MG63 (cell line): ENCODE results near the gene BRSK2. TPM values are rescaled to one million over a fixed set of nuclear protein-coding genes. Genes with fewer than 3 reads are reported as not detected.
A peak's percentile ranks its signal among the peaks of the same experiment; 100 is the strongest.

ENCODE experiments used
- DNase-seq: peaks from one replicate; pipeline ENCODE4 v3.0.0-alpha.2; 2020
- H3K27me3 ChIP-seq: fragments of 250-450 bp; sonication (Bioruptor Pico); 2 replicates; pipeline ENCODE4 v1.5.1; 2020; ENCODE audit warnings: mild to moderate bottlenecking, moderate library complexity
- H3K36me3 ChIP-seq: fragments of 250-450 bp; sonication (Bioruptor Pico); 2 replicates; pipeline ENCODE4 v1.5.1; 2020; ENCODE audit warnings: mild to moderate bottlenecking, moderate library complexity
- H3K4me3 ChIP-seq: fragments of 250-450 bp; sonication (Bioruptor Pico); 2 replicates; pipeline ENCODE4 v1.5.1; 2020; ENCODE audit warnings: mild to moderate bottlenecking, moderate library complexity
- H3K9me3 ChIP-seq: fragments of 250-450 bp; sonication (Bioruptor Pico); 2 replicates; pipeline ENCODE4 v1.5.1; 2020; ENCODE audit warnings: mild to moderate bottlenecking, moderate library complexity
- total RNA-seq: library from RNA; depleted of rRNA; stranded (reverse); fragments of >200 nt; shearing (Covaris generic); gene quantifications from 2 replicates; pipeline ENCODE4 v1.2.3, GENCODE V29; 2014; ENCODE audit warnings: low replicate concordance

The BRSK2 gene
- total RNA-seq, 1 experiment from 2014 or later = 6.9 TPM

DNA sequence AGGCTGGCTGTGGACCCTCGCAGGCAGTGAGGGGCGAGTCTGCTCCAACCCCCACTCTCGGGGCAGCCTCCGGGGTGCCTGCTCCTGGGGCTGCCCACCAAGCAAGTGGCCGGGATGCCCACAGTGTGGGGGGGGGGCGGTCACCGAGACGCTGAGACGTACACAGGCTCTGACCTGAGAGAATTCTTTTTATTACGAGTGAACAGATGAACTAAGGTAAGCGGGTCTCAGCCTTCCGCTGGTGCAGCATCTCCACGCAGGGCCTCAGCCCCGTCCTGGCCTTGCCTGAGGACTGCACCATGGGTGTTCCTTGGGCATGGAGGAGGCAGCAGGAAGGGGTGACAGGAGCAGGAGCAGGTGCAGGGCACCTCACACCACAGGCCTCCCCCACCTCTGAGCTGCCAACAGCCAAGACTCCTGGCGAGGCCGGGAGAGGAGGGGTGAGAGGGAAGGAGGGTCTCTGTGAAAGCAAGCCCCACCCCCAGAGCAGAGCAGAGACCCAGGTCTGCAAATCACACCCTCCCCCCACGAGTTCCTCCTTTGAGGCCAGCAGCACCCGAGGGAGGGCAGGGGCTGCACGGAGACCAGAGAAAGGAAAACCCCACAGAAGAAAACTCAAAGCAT lies 79.7 kb downstream of the BRSK2 start:
- H3K9me3 ChIP-seq = no peaks in the 10 kb centered on the region
- H3K4me3 ChIP-seq = no peak overlapping the region
- DNase-seq = no peak
- H3K36me3 ChIP-seq = peaks cover 3% of the 10 kb centered on the region; the same call in 1 of the 2 replicates
- H3K27me3 ChIP-seq = no peaks in the 10 kb centered on the region

DNA sequence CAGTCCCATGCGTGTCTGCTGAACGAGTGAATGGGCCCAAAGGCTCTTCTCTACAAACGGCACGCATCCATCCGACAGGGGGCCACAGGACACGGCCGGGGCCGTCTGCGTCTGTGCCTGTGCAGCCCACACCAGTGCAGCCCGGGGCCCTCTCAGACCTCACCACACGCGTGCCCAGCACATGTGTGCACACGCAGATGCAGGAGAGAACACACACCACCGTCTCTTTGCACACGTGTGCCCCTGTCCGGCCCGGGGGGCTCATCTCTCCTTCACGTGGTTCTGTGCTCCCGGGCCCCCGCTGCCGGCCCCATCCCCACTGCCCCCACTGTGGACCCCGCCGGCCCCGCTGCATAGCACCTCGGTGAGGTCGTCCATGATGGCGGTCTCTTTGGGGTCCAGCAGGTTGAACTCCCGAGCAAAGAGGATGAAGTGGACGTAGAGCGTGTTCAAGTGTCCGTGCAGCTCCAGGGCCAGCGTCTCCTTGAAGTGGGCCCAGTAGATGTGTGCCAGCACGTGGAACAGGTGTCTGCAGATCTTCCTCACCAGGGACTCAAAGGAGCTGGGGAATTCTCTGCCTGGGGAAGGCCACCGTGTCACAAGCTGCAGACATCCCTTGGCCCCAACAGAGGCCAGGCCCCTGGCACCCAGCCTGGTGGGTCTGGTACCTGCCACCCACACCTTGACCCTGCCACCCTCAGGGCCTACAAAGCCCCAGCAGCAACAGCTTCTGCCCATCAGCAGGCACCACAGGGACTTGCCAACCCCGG lies 80.4 kb downstream of the BRSK2 start:
- no peak for DNase-seq
- H3K4me3 ChIP-seq = no peak overlapping the region
- no peaks in the 10 kb centered on the region for H3K27me3 ChIP-seq
- no peaks in the 10 kb centered on the region for H3K9me3 ChIP-seq
- peaks cover 3% of the 10 kb centered on the region; the same call in 1 of the 2 replicates for H3K36me3 ChIP-seq

DNA sequence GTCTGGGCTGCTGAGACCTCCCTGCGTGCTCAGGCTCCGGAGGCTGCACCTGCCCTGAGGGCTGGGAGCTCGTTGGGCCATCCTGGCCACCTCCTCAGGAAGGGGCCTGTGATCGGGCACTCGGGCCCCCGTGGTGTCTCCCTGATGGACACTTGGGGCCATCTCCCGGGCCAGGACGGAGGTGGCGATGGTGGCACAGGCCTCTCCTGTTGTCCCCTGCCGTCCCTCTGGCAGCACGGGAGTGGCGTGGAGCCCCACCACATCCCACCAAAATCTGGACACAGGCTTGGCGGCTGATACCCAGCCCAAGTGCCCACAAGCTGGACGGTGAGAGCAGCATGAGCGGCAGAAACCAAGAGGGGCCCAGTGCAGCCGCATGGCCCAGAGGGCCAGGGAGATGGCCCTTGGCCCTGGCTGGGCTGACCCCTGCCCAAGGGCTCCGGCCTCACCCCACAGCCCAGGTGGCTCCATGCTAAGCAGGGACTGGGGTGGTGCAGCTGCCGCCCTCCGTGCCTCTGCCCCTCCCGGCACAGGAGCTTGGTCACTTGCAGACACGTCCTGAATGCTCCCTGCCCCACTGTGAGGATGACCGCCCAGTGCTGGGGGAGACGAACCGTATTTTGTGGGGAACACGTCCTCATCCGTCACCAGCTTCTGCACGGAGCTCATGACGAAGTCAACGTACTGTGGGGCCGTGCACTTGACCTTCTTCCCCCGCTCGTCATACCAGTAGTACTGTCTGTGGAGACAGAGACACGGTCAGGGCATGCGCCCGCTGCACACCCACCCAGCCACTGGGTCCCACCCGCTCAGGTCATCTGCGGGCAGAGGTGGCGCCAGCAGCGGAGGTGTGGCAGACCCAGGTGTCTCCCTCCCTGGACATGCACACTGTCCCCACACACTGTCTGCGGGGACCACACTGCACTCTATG lies 81.2 kb downstream of the BRSK2 start:
- H3K4me3 ChIP-seq = no peak overlapping the region
- DNase-seq = no peak
- H3K9me3 ChIP-seq = no peaks in the 10 kb centered on the region
- H3K27me3 ChIP-seq = no peaks in the 10 kb centered on the region
- H3K36me3 ChIP-seq = peaks cover 3% of the 10 kb centered on the region; the same call in 1 of the 2 replicates

DNA sequence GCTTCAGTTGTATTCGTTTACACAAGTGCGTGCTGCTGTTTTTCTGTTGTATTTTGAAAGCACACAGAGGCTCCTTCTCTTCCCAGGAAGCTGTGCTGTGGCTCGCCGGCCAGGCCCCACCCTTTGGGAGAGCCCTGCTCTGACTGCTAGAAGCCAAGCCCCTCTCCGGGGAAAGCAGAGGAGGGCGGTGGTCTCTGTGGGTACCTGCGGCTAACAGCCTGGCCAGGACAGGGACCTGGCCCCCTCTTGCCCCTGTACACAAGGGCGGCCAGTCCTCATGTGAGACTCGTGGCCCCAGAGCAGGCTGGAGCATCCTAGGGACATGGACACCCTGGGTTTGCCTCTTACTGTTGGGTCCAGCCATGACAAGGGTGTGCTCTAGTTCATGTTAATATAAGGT lies 82.0 kb downstream of the BRSK2 start:
- H3K36me3 ChIP-seq = peaks cover 3% of the 10 kb centered on the region
- H3K27me3 ChIP-seq = no peaks in the 10 kb centered on the region
- no peak overlapping the region for H3K4me3 ChIP-seq
- no peaks in the 10 kb centered on the region for H3K9me3 ChIP-seq
- peak; percentile 0 for DNase-seq

DNA sequence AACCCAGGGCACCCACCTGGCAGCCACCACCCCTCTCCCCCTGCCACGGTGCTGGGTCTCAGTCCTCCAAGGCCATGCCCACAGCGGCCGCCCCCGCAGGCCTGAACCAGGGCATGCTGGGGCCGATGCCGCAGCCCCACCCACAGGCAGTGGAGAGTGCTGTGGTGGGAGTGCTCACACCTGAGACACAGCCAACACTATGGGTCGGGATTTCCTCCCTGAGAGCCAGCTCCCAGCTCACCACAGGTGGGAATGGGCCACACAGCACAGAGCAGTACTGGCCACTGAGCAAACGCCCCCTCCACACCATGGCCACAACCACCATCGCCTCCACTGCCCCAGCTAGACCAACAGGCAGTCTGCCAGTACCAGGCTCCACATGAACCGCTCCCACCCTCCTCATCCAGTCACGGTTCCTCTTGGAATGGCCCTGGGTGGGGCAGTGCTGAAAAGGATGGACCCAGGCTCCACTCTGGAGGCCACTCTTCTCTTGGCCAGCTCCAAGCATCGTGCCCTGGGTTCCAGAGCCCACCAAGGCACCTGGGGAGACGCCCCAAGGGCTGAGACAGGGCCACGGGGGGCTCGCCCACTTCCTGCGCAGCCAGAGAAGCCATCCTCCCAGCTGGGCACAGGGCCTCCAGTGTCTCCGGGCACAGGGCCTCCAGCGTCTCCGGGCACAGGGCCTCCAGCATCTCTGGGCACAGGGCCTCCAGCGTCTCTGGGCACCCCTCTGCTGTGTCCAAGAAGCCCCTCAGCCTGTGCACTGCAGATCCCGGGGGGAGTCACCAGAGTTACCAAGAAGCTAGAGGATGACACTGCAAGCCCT lies 82.7 kb downstream of the BRSK2 start:
- Histone ChIP-seq H3K36me3 (peaks cover 3% of the 10 kb centered on the region), H3K9me3 (no peaks in the 10 kb centered on the region), H3K4me3 (no peak overlapping the region), H3K27me3 (no peaks in the 10 kb centered on the region)
- DNase-seq = no peak

DNA sequence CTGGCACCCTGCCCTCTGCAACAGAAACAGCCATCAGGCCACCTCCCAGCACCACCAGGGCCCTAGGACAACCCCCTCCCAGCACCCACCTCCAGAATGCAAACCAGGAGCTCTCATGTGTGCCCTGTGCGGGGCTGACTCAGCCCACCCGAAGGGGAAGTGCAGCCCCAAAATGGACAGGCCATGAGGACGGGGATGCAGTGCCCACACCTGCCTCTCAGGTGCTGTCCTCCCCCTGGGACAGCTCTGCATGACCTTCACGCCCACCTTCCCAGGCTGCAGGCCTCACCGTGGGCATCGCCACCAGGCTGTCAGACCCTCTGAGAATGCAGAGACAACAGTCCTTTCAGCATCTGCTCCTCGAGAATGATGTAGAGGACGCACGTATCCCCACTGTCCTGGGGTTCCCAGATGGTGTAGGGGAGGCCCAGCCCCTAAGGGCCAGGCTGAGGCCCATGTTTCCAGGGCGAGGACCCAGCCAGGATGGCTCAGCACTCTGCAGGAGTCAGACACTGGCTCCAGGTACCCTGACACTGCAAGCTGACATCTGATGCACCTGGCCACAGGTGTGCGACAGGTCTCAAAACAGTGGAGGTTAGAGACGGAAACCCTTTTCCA lies 83.4 kb downstream of the BRSK2 start:
- no peak for DNase-seq
- H3K9me3 ChIP-seq = no peaks in the 10 kb centered on the region
- peaks cover 6% of the 10 kb centered on the region for H3K36me3 ChIP-seq

DNA sequence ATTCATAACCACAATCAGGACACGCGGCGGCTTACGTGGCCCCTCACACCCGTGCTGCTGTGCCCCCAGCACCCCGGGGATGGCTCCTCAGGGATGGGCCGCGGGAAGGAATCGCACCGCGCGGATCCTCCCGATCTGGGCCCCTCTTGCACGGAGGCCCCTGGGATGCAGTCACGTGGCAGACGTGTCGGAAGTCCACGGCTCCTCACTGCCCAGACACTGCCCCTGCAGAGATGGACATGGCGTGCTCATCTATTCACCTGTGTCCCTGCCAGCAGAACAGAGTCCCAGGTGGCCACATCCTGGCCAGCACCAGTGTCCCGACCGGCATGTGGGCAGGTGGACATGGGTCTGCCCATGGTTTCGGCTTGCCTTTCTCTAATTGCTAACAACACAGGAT lies 84.1 kb downstream of the BRSK2 start:
- Histone ChIP-seq H3K27me3 (no peaks in the 10 kb centered on the region), H3K4me3 (no peak overlapping the region), H3K36me3 (peaks cover 6% of the 10 kb centered on the region), H3K9me3 (no peaks in the 10 kb centered on the region)
- no peak for DNase-seq

More for the DNA sequence above, 83.4 kb downstream of the BRSK2 start:
- Histone ChIP-seq H3K4me3 (no peak overlapping the region), H3K27me3 (no peaks in the 10 kb centered on the region)

DNA sequence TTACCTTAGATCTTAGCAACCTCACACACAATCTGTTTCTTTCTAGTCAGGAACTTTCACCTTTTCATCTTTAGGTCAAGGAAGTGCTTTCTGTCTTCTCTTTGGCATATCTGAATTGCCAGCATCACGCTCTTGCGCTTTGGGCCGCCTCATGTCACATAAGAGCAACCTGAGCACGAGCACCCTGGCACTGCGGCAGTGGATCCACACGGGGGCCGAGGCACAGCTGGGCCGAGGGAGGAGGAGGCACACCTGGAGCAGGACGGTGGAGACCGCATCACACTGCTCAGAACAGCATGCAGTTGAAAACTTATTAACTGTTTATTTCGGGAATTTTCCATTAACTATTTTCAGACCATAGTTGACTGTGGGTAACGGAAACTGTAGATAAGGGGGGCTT lies 86.1 kb downstream of the BRSK2 start:
- no peak overlapping the region for H3K4me3 ChIP-seq
- DNase-seq = no peak
- H3K36me3 ChIP-seq = peaks cover 6% of the 10 kb centered on the region
- H3K27me3 ChIP-seq = no peaks in the 10 kb centered on the region
- H3K9me3 ChIP-seq = no peaks in the 10 kb centered on the region

DNA sequence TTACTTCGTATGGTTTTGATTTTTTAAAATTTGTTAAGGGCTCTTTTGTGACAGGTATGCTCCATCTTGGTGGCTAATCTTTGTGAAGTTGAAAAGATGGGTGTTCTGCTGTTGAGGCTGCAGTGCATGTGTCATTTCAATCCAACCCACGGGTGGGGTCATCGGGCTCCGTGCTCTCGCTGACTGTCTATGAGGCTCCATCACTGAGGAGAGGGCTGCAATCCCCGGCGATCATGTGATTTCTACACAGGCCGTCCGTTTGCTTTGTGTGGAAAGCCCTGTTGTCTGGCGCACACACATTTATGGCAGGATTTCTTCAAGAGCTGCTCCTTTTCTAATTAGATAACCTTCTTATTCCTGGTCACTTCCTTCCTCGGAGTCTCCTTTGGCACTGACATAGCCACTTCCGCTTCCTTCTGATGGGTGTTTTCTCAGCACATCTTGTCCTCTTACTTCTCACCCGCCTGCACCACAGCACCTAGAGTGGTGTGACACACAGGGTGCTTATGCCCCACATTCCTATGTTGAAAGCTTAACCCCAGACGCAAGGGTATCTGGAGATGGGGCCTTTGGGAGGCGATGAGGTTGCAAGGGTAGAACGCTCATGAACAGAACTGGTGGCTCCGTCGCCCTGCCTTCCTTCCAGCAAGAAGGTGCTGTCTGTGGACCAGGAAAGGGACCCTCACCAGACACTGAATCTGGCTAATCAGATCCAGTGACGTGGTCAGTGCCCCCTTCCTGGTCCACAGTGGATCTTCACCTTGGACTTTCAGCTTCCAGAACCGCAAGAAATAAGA lies 87.4 kb downstream of the BRSK2 start:
- no peak overlapping the region for H3K4me3 ChIP-seq
- DNase-seq = no peak
- no peaks in the 10 kb centered on the region for H3K9me3 ChIP-seq
- H3K27me3 ChIP-seq = no peaks in the 10 kb centered on the region
- H3K36me3 ChIP-seq = peaks cover 6% of the 10 kb centered on the region

DNA sequence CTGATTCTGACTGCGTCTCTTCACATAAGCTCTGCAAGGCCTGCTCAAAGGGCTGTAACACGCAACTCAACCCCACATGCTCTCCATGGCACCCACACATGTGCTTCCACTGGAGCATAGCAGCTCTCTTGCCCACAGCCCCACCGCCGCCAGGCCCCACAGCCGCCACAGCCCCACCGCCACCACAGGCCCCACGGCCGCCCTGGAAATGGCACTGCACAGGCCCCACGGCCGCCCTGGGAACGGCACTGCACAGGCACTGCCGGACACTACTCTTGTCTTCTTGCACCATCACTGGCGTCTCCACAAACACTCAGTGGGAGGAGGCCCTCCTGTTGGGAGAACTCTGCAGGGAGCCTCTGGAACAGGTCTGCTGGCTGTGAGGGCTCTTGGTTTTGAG lies 88.3 kb downstream of the BRSK2 start:
- no peak overlapping the region for H3K4me3 ChIP-seq
- no peaks in the 10 kb centered on the region for H3K27me3 ChIP-seq
- peaks cover 6% of the 10 kb centered on the region for H3K36me3 ChIP-seq
- no peak for DNase-seq
- H3K9me3 ChIP-seq = no peaks in the 10 kb centered on the region

DNA sequence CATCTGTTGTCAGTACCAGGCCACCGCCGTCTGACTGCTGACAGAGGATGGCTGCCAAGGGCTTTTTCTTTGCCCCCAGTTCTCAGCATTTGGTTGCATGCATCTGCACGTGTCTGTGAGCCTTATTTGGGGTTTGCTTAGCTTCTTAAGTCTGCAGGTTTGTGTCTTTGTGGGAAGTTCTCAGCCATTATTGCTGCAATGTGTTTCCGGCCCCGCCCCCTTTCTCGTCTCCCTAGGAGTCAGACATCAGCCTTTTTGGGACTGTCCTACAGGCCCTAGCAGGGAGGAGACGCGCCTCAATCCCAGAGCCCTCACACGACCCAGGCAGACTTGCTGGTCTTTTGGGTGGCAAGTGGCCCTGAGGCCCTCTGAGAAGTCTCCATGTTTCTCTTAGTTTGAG lies 88.8 kb downstream of the BRSK2 start:
- H3K27me3 ChIP-seq = no peaks in the 10 kb centered on the region
- no peaks in the 10 kb centered on the region for H3K9me3 ChIP-seq
- no peak for DNase-seq
- H3K36me3 ChIP-seq = peaks cover 6% of the 10 kb centered on the region
- no peak overlapping the region for H3K4me3 ChIP-seq

DNA sequence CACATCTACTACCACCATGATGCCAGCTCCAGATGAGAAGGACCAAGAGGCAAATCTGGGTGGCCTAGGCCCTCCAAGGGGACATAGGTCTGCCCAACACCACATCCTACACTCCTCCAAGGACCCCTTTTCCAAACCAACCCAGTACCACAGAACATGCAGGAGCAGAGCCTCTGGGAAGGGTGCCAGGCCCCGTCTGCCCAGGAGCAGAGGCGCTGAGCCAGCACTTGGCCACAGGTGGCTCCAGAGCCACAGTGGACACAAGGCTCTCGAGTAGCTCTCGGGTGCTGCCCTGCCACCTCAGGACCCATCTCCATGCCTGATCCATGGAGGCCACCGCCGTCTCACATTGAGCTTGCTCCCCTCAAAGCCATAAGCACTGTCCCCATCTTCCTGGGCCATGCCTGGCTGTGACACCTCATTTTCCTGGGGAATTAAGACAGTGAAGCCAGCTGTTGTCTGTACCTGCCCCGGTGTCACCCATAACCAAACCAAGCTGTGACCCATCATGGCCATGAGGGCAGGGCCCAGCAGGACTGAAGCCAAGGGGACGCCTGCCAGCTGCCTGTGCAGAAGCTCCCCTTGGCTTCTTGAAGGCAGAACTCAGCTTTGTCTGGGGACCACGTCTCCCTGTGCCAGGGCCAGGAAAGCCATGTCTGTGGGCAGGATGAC lies 89.4 kb downstream of the BRSK2 start:
- no peak overlapping the region for H3K4me3 ChIP-seq
- peaks cover 5% of the 10 kb centered on the region for H3K36me3 ChIP-seq
- no peaks in the 10 kb centered on the region for H3K9me3 ChIP-seq
- no peaks in the 10 kb centered on the region for H3K27me3 ChIP-seq
- no peak for DNase-seq

DNA sequence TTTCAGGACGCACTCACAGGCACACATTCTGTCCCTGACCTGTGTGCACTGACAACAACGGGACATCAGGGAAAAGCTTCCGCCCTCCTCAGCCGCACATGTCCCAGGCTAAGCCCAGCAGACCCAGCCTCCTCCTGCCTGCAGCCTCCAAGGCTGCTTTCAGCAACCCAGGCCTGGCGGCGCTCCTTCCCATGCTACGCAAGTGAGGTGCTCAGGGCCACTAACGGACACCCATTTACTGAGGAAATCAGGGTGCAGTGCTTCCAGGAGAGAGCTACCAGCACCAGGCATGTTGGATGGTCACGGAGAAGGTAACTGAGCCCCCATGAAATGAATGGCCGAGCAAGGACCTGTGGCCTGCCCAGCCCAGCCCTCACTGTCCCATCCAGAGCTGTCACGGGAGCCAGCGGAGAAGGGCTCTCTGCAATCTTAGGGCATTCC lies 90.0 kb downstream of the BRSK2 start:
- Histone ChIP-seq H3K36me3 (peaks cover 3% of the 10 kb centered on the region), H3K9me3 (no peaks in the 10 kb centered on the region), H3K27me3 (no peaks in the 10 kb centered on the region), H3K4me3 (no peak overlapping the region)
- DNase-seq = no peak

DNA sequence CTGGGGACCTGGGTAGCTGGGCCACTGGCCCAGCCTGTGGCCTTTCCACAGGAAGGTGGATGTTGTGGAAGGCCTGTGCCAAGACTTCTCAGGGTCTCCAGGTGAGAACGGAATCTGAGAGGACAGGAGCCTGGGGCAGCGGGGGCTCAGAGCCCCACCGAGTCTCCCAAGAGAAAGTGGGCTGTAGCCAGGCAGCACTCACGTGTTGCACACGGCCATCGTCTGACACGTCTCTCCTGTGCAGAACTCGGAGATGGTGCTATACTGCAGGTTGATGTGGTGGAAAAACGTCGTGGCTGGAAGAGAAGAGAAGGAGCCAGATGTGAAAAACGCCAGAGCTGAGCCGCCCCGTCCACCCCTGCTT lies 90.4 kb downstream of the BRSK2 start:
- DNase-seq = no peak
- Histone ChIP-seq H3K4me3 (no peak overlapping the region), H3K27me3 (no peaks in the 10 kb centered on the region), H3K9me3 (no peaks in the 10 kb centered on the region), H3K36me3 (peaks cover 3% of the 10 kb centered on the region)
